Dedifferentiated amniotic fluid mesenchymal stem cell (primary cell): ENCODE measurements around the gene IGLL5.
"Not testable (repeated sequence)": the region's sequence is repeated elsewhere in the genome, so short reads cannot be mapped to it uniquely, and the experiment has no call there.

Experiments used
- DNase-seq: peaks from one replicate; pipeline ENCODE4 v3.0.0-alpha.2; 2016; ENCODE audit errors: extremely low spot score

The IGLL5 gene

GRCh38 chr22:22884010-22884887, 3.4 kb upstream of the IGLL5 start:
- no peak for DNase-seq

- no peak for DNase-seq
Observed at GRCh38 chr22:22884888-22885840, 2.5 kb upstream of the IGLL5 start.

- DNase-seq = no peak
Observed at GRCh38 chr22:22886546-22886945, 1.1 kb upstream of the IGLL5 start.

GRCh38 chr22:22888571-22889353, 1.1 kb downstream of the IGLL5 start:
- no peak for DNase-seq

GRCh38 chr22:22890085-22890484, 2.5 kb downstream of the IGLL5 start:
- DNase-seq = no peak

- no peak for DNase-seq
Observed at GRCh38 chr22:22891139-22891621, 3.6 kb downstream of the IGLL5 start.

- DNase-seq = no peak
Observed at GRCh38 chr22:22892096-22893052, 4.8 kb downstream of the IGLL5 start.

GRCh38 chr22:22893077-22893805, 5.6 kb downstream of the IGLL5 start:
- DNase-seq = no peak

GRCh38 chr22:22893891-22894739, 6.5 kb downstream of the IGLL5 start:
- DNase-seq = no peak

GRCh38 chr22:22894740-22895731, 7.4 kb downstream of the IGLL5 start:
- DNase-seq = no peak

- DNase-seq = no peak
Observed at GRCh38 chr22:22895776-22896445, 8.3 kb downstream of the IGLL5 start.

- DNase-seq = no peak
Observed at GRCh38 chr22:22896601-22897000, 9.0 kb downstream of the IGLL5 start.

- no peak for DNase-seq
Observed at GRCh38 chr22:22897091-22897490, 9.5 kb downstream of the IGLL5 start.

GRCh38 chr22:22897947-22898346, 10.3 kb downstream of the IGLL5 start:
- DNase-seq = no peak

- DNase-seq = not testable (repeated sequence)
Observed at GRCh38 chr22:22898411-22898950, 10.9 kb downstream of the IGLL5 start.

GRCh38 chr22:22899342-22900080, 11.9 kb downstream of the IGLL5 start:
- not testable (repeated sequence) for DNase-seq
